HG03064 (cell line): ENCODE data around the gene BPIFB2.
"Not testable (repeated sequence)": the region's sequence is repeated elsewhere in the genome, so short reads cannot be mapped to it uniquely, and the experiment has no call there.

Experiments
- ATAC-seq: cut with Tn5 transposase; IDR thresholded peaks from one replicate; pipeline ENCODE4 v1.9.1; 2021; ENCODE audit warnings: low read depth; ENCODE audit not compliant: unreplicated experiment

Gene BPIFB2

GRCh38 chr20:33031531-33031930 lies 24.0 kb downstream of the BPIFB2 start, which contains the start of gene BPIFB6:
Gene BPIFB6, plus strand, starts transcription at chr20:33031648. Its CDS starts 0 bp downstream, at chr20:33031648.
- ATAC-seq, result no peak

- ATAC-seq, result no peak
Measured at GRCh38 chr20:33032555-33032954, 25.1 kb downstream of the BPIFB2 start.

- ATAC-seq, result no peak
Measured at GRCh38 chr20:33033381-33033780, 25.9 kb downstream of the BPIFB2 start.

- no peak for ATAC-seq
Measured at GRCh38 chr20:33034115-33034514, 26.6 kb downstream of the BPIFB2 start.

GRCh38 chr20:33034901-33035492 lies 27.5 kb downstream of the BPIFB2 start:
- no peak for ATAC-seq

GRCh38 chr20:33037456-33037855 lies 30.0 kb downstream of the BPIFB2 start:
- no peak for ATAC-seq

- ATAC-seq, result no peak
Measured at GRCh38 chr20:33038243-33038642, 30.7 kb downstream of the BPIFB2 start.

- no peak for ATAC-seq
Measured at GRCh38 chr20:33042430-33042829, 34.9 kb downstream of the BPIFB2 start.

- ATAC-seq, result no peak
Measured at GRCh38 chr20:33042983-33043730, 35.7 kb downstream of the BPIFB2 start.

GRCh38 chr20:33043731-33044181 lies 36.3 kb downstream of the BPIFB2 start:
- no peak for ATAC-seq

- not testable (repeated sequence) for ATAC-seq
Measured at GRCh38 chr20:33045129-33045721, 37.7 kb downstream of the BPIFB2 start.

GRCh38 chr20:33046412-33046811 lies 38.9 kb downstream of the BPIFB2 start:
- ATAC-seq, result no peak

GRCh38 chr20:33051333-33051732 lies 43.8 kb downstream of the BPIFB2 start:
- ATAC-seq, result no peak

GRCh38 chr20:33053291-33054106 lies 46.0 kb downstream of the BPIFB2 start, which contains the start of gene BPIFB3:
Gene BPIFB3, plus strand, starts transcription at chr20:33053903. Its CDS starts 1,533 bp downstream, at chr20:33055436.
- ATAC-seq, result no peak

- no peak for ATAC-seq
Measured at GRCh38 chr20:33054381-33054780, 46.9 kb downstream of the BPIFB2 start.

- ATAC-seq, result no peak
Measured at GRCh38 chr20:33054791-33055190, 47.3 kb downstream of the BPIFB2 start.

- no peak for ATAC-seq
Measured at GRCh38 chr20:33059136-33059535, 51.6 kb downstream of the BPIFB2 start.

- ATAC-seq, result no peak
Measured at GRCh38 chr20:33059741-33060390, 52.4 kb downstream of the BPIFB2 start.

- ATAC-seq, result no peak
Measured at GRCh38 chr20:33061658-33062028, 54.1 kb downstream of the BPIFB2 start.

- no peak for ATAC-seq
Measured at GRCh38 chr20:33062105-33062824, 54.8 kb downstream of the BPIFB2 start.
